Stimulated activated CD4-positive, alpha-beta T cell treated with anti-CD3 and anti-CD28 coated beads, Interleukin-4, amount 100 ng/mL, for 1 hour (primary cell): ENCODE results near the gene TTC23.
"Not testable (repeated sequence)": the region's sequence is repeated elsewhere in the genome, so short reads cannot be mapped to it uniquely, and the experiment has no call there.

ENCODE experiments used
- DNase-seq: peaks from one replicate; pipeline ENCODE4 v3.0.0-alpha.2; 2020

Gene TTC23

GRCh38 chr15:99248000-99248715 lies 1.2 kb downstream of the TTC23 start:
- DNase-seq = no peak

- DNase-seq = no peak
Measured at GRCh38 chr15:99247062-99247461, 2.3 kb downstream of the TTC23 start.

- no peak for DNase-seq
Measured at GRCh38 chr15:99244306-99244705, 5.1 kb downstream of the TTC23 start.

GRCh38 chr15:99241752-99242151 lies 7.6 kb downstream of the TTC23 start:
- no peak for DNase-seq

- DNase-seq = no peak
Measured at GRCh38 chr15:99239545-99240198, 9.7 kb downstream of the TTC23 start.

GRCh38 chr15:99238849-99239248 lies 10.5 kb downstream of the TTC23 start:
- no peak for DNase-seq

- DNase-seq = not testable (repeated sequence)
Measured at GRCh38 chr15:99234160-99234559, 15.2 kb downstream of the TTC23 start.

GRCh38 chr15:99232740-99233139 lies 16.6 kb downstream of the TTC23 start:
- no peak for DNase-seq

GRCh38 chr15:99230867-99231266 lies 18.5 kb downstream of the TTC23 start:
- no peak for DNase-seq

- no peak for DNase-seq
Measured at GRCh38 chr15:99228120-99228770, 21.1 kb downstream of the TTC23 start.

- DNase-seq = no peak
Measured at GRCh38 chr15:99226802-99227201, 22.6 kb downstream of the TTC23 start.

GRCh38 chr15:99224372-99225214 lies 24.8 kb downstream of the TTC23 start:
- no peak for DNase-seq

- DNase-seq = peak; percentile 65
Measured at GRCh38 chr15:99213187-99213811, 36.1 kb downstream of the TTC23 start.

GRCh38 chr15:99212406-99212805 lies 37.0 kb downstream of the TTC23 start:
- DNase-seq = no peak

- DNase-seq = no peak
Measured at GRCh38 chr15:99211926-99212325, 37.5 kb downstream of the TTC23 start.

- DNase-seq = no peak
Measured at GRCh38 chr15:99210334-99210733, 39.0 kb downstream of the TTC23 start.

GRCh38 chr15:99209326-99209725 lies 40.1 kb downstream of the TTC23 start:
- DNase-seq = no peak

GRCh38 chr15:99207672-99208071 lies 41.7 kb downstream of the TTC23 start:
- no peak for DNase-seq

- DNase-seq = no peak
Measured at GRCh38 chr15:99202176-99202552, 47.2 kb downstream of the TTC23 start.

GRCh38 chr15:99201408-99202175 lies 47.8 kb downstream of the TTC23 start:
- no peak for DNase-seq

GRCh38 chr15:99197856-99198255 lies 51.5 kb downstream of the TTC23 start:
- no peak for DNase-seq

- DNase-seq = not testable (repeated sequence)
Measured at GRCh38 chr15:99192181-99192580, 57.2 kb downstream of the TTC23 start.
